Tibial nerve (tissue), 4 donors: ENCODE measurements around the gene HMHB1. TPM values are rescaled to one million over a fixed set of nuclear protein-coding genes. Genes with fewer than 3 reads are reported as not detected.
"Not testable (repeated sequence)": the region's sequence is repeated elsewhere in the genome, so short reads cannot be mapped to it uniquely, and the experiment has no call there.

Source experiments
- DNase-seq, 2 donors: peaks; one replicate each; pipeline ENCODE4 v3.0.0-alpha.2; 2019; ENCODE audit warnings: low spot score in 2 of 2
- H3K27ac ChIP-seq, 4 donors: fragments of 200-600 bp; sonication (generic) in 3 of 4; one replicate each; pipeline ENCODE4 v1.5.1; 2017 to 2019; ENCODE audit warnings: mild to moderate bottlenecking in 1 of 4
- H3K27me3 ChIP-seq, 2 donors: fragments of 200-600 bp; sonication (generic) in 1 of 2; one replicate each; pipeline versions ENCODE4 v1.5.1 to v1.6.0; 2017 to 2019
- H3K36me3 ChIP-seq, 3 donors: fragments of 200-600 bp; sonication (generic); one replicate each; pipeline ENCODE4 v1.5.1; 2018 to 2019
- H3K4me1 ChIP-seq, 4 donors: fragments of 200-600 bp; sonication (generic) in 3 of 4; one replicate each; pipeline ENCODE4 v1.5.1; 2017 to 2019
- H3K4me3 ChIP-seq, 4 donors: fragments of 200-600 bp; sonication (generic) in 3 of 4; one replicate each; pipeline ENCODE4 v1.5.1; 2017 to 2019; ENCODE audit warnings: mild to moderate bottlenecking in 1 of 4, moderate library complexity in 1 of 4
- H3K9me3 ChIP-seq, 4 donors: fragments of 200-600 bp; sonication (generic) in 3 of 4; one replicate each; pipeline ENCODE4 v1.5.1; 2017 to 2019
- EP300 ChIP-seq, 2 donors: sonication (generic); formaldehyde crosslinking; IDR thresholded peaks; one replicate each; pipeline ENCODE4 v1.6.1; 2017; ENCODE audit warnings: antibody characterized with exemption in 2 of 2, mild to moderate bottlenecking in 1 of 2
- POLR2A ChIP-seq, 2 donors: fragments of 450-650 bp; IDR thresholded peaks; one replicate each; pipeline ENCODE4 v1.6.1; 2017; ENCODE audit warnings: antibody characterized with exemption in 2 of 2, mild to moderate bottlenecking in 2 of 2, moderate library complexity in 2 of 2
- WGBS, 2 donors: methylation state at CpG; one replicate each; pipeline ENCODE4 v1.1.5; 2018; 5-methylcytosine and 5-hydroxymethylcytosine counted together
- total RNA-seq, 4 donors: library from RNA; depleted of rRNA; stranded (reverse); fragments of >200 nt; gene quantifications; one replicate each; pipeline ENCODE4 v1.1.0, GENCODE V29; 2016
- TF ChIP-seq, protein P1 (sequence below), 5 experiments: fragments of 200-600 bp in 3 of 5; fragments of 450-650 bp in 2 of 5; sonication (generic) in 3 of 5; IDR thresholded peaks; one replicate each; pipeline ENCODE4 v1.5.1; 2016 to 2019; ENCODE audit warnings: antibody characterized with exemption in 5 of 5, mild to moderate bottlenecking in 3 of 5, moderate library complexity in 2 of 5

HMHB1 gene
- total RNA-seq, 4 donors from 2014 or later, result not detected

DNA sequence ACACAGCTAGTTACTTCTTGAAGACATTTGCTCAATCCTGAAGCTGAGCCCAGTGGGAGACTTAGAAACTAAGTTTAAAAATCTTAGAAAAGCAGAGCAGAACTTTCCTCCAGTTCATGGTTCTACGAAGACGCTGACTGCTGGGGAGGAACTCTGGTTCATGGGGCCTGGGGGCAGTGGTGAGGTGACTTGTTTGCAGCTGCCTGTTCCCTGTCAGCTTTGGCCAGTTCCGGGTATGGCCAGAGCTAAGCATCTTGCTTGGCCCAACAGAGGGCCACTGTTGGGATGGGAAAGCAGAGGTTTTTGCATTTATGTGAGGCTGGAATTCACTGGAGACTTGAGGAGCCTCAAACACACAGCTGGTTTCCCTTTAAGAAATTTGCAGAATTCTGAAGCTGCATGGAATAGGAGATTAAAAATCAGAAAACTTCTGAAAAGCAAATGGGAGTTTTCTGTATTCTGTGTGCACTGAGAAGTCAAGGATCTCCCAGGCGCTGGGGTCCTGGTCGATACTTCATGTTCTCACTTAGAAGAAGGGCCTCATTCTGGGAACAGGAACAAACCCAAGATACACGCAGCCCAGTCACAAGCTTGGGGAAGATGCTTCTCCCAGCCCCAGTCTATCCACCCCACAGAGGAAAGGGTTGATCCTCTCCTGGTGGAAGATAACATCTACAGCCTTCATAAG, 10.6 kb upstream of the HMHB1 start:
- H3K36me3 ChIP-seq, result no peaks in the 10 kb centered on the region

DNA sequence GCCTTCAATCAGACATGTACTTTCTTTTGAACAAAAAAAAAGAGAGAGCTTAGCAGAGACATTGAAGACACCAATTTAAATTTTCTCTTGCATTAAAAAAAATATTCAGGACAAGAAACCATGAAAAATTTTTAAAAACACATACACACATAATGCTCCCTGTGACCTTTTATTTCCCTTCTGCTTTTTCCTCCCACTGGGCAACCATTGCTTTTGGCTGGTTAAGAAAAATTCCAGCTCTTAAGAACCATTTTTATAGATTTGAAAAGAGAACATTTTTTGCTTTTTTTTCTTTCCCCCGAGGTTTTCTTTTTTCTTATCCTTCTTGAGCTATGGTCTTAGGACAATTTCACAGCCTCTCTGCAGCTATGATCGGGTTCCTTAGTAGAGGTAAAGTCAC, 6.1 kb upstream of the HMHB1 start:
- H3K9me3 ChIP-seq, result no peaks in the 10 kb centered on the region
- no peaks in the 10 kb centered on the region for H3K36me3 ChIP-seq
- H3K27ac ChIP-seq, result no peak overlapping the region
- TF ChIP-seq POLR2A (IDR thresholded peaks at IDR 0.05) (no peak), EP300 (IDR thresholded peaks at IDR 0.05) (no peak)
- TF ChIP-seq, protein P1, sequence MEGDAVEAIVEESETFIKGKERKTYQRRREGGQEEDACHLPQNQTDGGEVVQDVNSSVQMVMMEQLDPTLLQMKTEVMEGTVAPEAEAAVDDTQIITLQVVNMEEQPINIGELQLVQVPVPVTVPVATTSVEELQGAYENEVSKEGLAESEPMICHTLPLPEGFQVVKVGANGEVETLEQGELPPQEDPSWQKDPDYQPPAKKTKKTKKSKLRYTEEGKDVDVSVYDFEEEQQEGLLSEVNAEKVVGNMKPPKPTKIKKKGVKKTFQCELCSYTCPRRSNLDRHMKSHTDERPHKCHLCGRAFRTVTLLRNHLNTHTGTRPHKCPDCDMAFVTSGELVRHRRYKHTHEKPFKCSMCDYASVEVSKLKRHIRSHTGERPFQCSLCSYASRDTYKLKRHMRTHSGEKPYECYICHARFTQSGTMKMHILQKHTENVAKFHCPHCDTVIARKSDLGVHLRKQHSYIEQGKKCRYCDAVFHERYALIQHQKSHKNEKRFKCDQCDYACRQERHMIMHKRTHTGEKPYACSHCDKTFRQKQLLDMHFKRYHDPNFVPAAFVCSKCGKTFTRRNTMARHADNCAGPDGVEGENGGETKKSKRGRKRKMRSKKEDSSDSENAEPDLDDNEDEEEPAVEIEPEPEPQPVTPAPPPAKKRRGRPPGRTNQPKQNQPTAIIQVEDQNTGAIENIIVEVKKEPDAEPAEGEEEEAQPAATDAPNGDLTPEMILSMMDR (IDR thresholded peaks at IDR 0.05), result no peak
- H3K27me3 ChIP-seq, result no peaks in the 10 kb centered on the region
- peaks cover 0 to 5% (median 0%) of the 10 kb centered on the region in 4 donors for H3K4me1 ChIP-seq
- no peak overlapping the region for H3K4me3 ChIP-seq
- DNase-seq, result no peak
- 53 to 54% methylated on average over 2 of the region's 2 CpGs for WGBS, 2 donors

More for the DNA sequence above, 10.6 kb upstream of the HMHB1 start:
- Histone ChIP-seq H3K9me3 (no peaks in the 10 kb centered on the region), H3K4me3 (no peak overlapping the region), H3K4me1 (peaks cover 0 to under 1% (median 0%) of the 10 kb centered on the region in 4 donors), H3K27ac (no peak overlapping the region), H3K27me3 (no peaks in the 10 kb centered on the region)
- TF ChIP-seq, protein P1 (IDR thresholded peaks at IDR 0.05), result no peak
- TF ChIP-seq EP300 (IDR thresholded peaks at IDR 0.05) (no peak), POLR2A (IDR thresholded peaks at IDR 0.05) (no peak)
- no peak for DNase-seq
- 79 to 81% methylated on average over 6 of the region's 6 CpGs for WGBS, 2 donors

DNA sequence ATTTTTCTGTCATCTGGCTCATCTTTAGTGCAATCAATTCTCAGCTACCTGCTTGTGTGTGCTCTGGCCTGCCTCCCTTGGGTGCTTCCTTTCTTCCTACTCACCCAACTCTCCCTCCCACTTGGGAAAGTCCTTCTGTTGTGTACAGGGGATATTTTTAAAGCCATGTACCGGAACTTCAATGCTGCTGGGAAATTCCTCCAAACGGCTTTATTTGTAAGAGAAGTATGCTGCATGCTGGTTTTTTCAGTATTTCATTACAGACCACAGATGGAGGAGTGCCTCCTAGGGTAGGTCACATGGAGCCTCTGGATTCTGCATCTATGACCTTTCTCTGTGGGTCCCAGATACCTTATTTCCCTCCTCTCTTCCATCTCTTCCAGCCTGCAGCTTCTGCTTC, 5.4 kb upstream of the HMHB1 start:
- 22 to 45% methylated on average over 2 of the region's 2 CpGs for WGBS, 2 donors
- no peak overlapping the region for H3K4me3 ChIP-seq
- no peaks in the 10 kb centered on the region for H3K27me3 ChIP-seq
- no peaks in the 10 kb centered on the region for H3K9me3 ChIP-seq
- H3K27ac ChIP-seq, result no peak overlapping the region
- peaks cover 0 to 5% (median 0%) of the 10 kb centered on the region in 4 donors for H3K4me1 ChIP-seq
- TF ChIP-seq POLR2A (IDR thresholded peaks at IDR 0.05) (no peak), EP300 (IDR thresholded peaks at IDR 0.05) (no peak)
- TF ChIP-seq, protein P1 (IDR thresholded peaks at IDR 0.05), result no peak
- no peak for DNase-seq
- H3K36me3 ChIP-seq, result no peaks in the 10 kb centered on the region

DNA sequence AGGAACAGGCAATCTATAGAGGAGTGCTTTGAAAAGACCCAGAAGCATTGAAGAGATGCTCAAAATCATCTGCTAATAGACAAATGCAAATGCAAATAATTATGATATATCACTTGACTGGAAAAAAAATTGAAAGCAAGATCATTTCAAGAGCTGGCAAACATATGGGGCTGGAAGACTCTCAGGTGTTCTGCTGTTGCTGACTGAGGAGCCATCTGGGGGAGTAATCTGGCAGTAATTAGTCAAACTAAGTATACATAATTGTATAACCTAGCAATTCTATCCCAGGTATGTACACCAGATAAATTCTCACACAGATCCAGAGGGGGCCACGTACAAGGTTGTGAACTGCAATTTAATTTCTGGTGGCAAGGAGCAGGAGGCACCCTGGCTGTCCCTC, 4.6 kb upstream of the HMHB1 start:
- TF ChIP-seq POLR2A (IDR thresholded peaks at IDR 0.05) (no peak), EP300 (IDR thresholded peaks at IDR 0.05) (no peak)
- TF ChIP-seq, protein P1 (IDR thresholded peaks at IDR 0.05), result no peak
- 96 to 100% methylated on average over 1 of the region's 1 CpG for WGBS, 2 donors

DNA sequence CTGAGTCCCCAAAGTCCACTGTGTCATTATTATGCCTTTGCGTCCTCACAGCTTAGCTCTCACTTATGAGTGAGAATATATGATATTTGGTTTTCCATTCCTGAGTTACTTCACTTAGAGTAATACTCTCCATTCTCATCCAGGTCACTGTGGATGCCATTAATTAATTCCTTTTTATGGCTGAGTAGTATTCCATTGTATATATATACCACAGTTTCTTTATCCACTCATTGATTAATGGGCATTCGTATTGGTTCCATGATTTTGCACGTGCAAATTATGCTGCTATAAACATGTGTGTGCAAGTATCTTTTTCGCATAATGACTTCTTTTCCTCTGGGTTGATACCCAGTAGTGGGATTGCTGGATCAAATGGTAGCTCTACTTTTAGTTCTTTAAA, 4.4 kb downstream of the HMHB1 start:
- H3K27me3 ChIP-seq, H3K4me3 ChIP-seq, H3K4me1 ChIP-seq, DNase-seq, H3K9me3 ChIP-seq, H3K27ac ChIP-seq, H3K36me3 ChIP-seq: not testable (repeated sequence)
- 95 to 97% methylated on average over 4 of the region's 4 CpGs for WGBS, 2 donors

More for the DNA sequence above, 4.6 kb upstream of the HMHB1 start:
- no peaks in the 10 kb centered on the region for H3K36me3 ChIP-seq
- no peak for DNase-seq
- H3K27ac ChIP-seq, result no peak overlapping the region
- H3K27me3 ChIP-seq, result no peaks in the 10 kb centered on the region
- H3K4me3 ChIP-seq, result no peak overlapping the region
- peaks cover 0 to 5% (median 0%) of the 10 kb centered on the region in 4 donors for H3K4me1 ChIP-seq
- no peaks in the 10 kb centered on the region for H3K9me3 ChIP-seq
